ENCODE measurements around the gene POLA1. TPM values are rescaled to one million over a fixed set of nuclear protein-coding genes. Genes with fewer than 3 reads are reported as not detected.

Gene POLA1
- total RNA-seq, 6 experiments from 2014 or later = 2.0 to 4.5 (median 2.8) TPM

- intact Hi-C loops (cut with DNase I) = no loop called here
- Histone ChIP-seq H3K27ac (no peak overlapping the region), H3K9me3 (no peaks in the 10 kb centered on the region), H3K4me1 (no peaks in the 10 kb centered on the region), H3K27me3 (no peaks in the 10 kb centered on the region), H3K36me3 (no peaks in the 10 kb centered on the region), H3K4me3 (no peak overlapping the region)
- 51% methylated on average over 5 of the region's 5 CpGs for WGBS (ENCODE audit: insufficient coverage, low coverage, low lambda C conversion rate, missing lambda C conversion rate)
- ATAC-seq (peak; percentile 33 to 75 (median 56)), DNase-seq (no peak)
- no peak for TF ChIP-seq CTCF (IDR thresholded peaks at IDR 0.05)
- TF ChIP-seq POLR2A (IDR thresholded peaks at IDR 0.05) = no peak
Measured at GRCh38 chrX:24996096-24996709, 302.5 kb downstream of the POLA1 start.

GRCh38 chrX:24999511-24999910, 305.8 kb downstream of the POLA1 start:
- Histone ChIP-seq H3K27me3 (peaks cover under 1 to 10% of the 10 kb centered on the region in 2 donors), H3K9me3 (no peaks in the 10 kb centered on the region), H3K27ac (no peak overlapping the region), H3K4me3 (no peak overlapping the region), H3K4me1 (no peaks in the 10 kb centered on the region), H3K36me3 (no peaks in the 10 kb centered on the region)
- intact Hi-C loops (cut with DNase I) = no loop called here
- DNase-seq (no peak), ATAC-seq (no peak)
- no peak for TF ChIP-seq CTCF (IDR thresholded peaks at IDR 0.05)
- TF ChIP-seq POLR2A (IDR thresholded peaks at IDR 0.05) = no peak
- 44% methylated on average over 8 of the region's 8 CpGs for WGBS (ENCODE audit: insufficient coverage, low coverage, low lambda C conversion rate, missing lambda C conversion rate)

GRCh38 chrX:25001808-25002660, 308.3 kb downstream of the POLA1 start:
- H3K4me1 ChIP-seq = no peaks in the 10 kb centered on the region
- no peaks in the 10 kb centered on the region for H3K36me3 ChIP-seq
- ATAC-seq (peak in 1 of 4 donors; percentile 14), DNase-seq (no peak)
- no peaks in the 10 kb centered on the region for H3K9me3 ChIP-seq
- WGBS (ENCODE audit: insufficient coverage, low coverage, low lambda C conversion rate, missing lambda C conversion rate) = 31% methylated on average over 9 of the region's 65 CpGs
- no peak overlapping the region for H3K27ac ChIP-seq
- no peak overlapping the region for H3K4me3 ChIP-seq
- intact Hi-C loops (cut with DNase I) = no loop called here
- peaks cover 7 to 31% of the 10 kb centered on the region in 2 donors for H3K27me3 ChIP-seq
- TF ChIP-seq CTCF (IDR thresholded peaks at IDR 0.05) = no peak
- TF ChIP-seq POLR2A (IDR thresholded peaks at IDR 0.05) = no peak

- H3K9me3 ChIP-seq = no peaks in the 10 kb centered on the region
- H3K4me3 ChIP-seq = no peak overlapping the region
- H3K27me3 ChIP-seq = peaks cover 7 to 31% of the 10 kb centered on the region in 2 donors
- TF ChIP-seq CTCF (IDR thresholded peaks at IDR 0.05) = no peak
- no peak for TF ChIP-seq POLR2A (IDR thresholded peaks at IDR 0.05)
- DNase-seq = no peak
- intact Hi-C loops (cut with DNase I) = no loop called here
- no peaks in the 10 kb centered on the region for H3K36me3 ChIP-seq
- no peak for ATAC-seq
- H3K27ac ChIP-seq = no peak overlapping the region
- 33% methylated on average over 9 of the region's 33 CpGs for WGBS (ENCODE audit: insufficient coverage, low coverage, low lambda C conversion rate, missing lambda C conversion rate)
- H3K4me1 ChIP-seq = no peaks in the 10 kb centered on the region
Measured at GRCh38 chrX:25002661-25003020, 308.9 kb downstream of the POLA1 start.
